Measurements from ENCODE around the gene DNAJC9. TPM values are rescaled to one million over a fixed set of nuclear protein-coding genes. Genes with fewer than 3 reads are reported as not detected.

The DNAJC9 gene
- 64.4 and 65.2 TPM in 2 replicates for total RNA-seq (2022)
- percentile 98 among the genes with signal in this experiment for Bru-seq, nascent RNA
- percentile 99 among the genes with signal in this experiment for BruChase-seq, experiment 1, labeled RNA remaining after a 2-hour chase
- BruChase-seq, experiment 2, labeled RNA remaining after a 6-hour chase, result percentile 99 among the genes with signal in this experiment
- long read RNA-seq, transcript DNAJC9-201 (5 exons, 3,032 nt), result major isoform, 238 of 294 reads
- long read RNA-seq, partial matches to known transcripts, result 36 of 294 reads
- long read RNA-seq, other reads (novel, unspliced or antisense), result 20 of 294 reads

GRCh38 chr10:73246646-73247508 lies at the start of gene DNAJC9:
DNAJC9 (minus strand) TSS chr10:73247255; CDS start chr10:73247189, 66 bp downstream.
- BruUV-seq (replicated peaks), result no TSS peak
- ChIA-PET CTCF (interaction anchor here (0.7 to 1.6 kb wide), 6 partner anchors 9 to 354 kb away, joined by 3 to 8 read pairs (median 5); partner anchors contain the start of genes ECD, FAM149B1 and P4HA1), POLR2A (interaction anchor here (0.6 to 2.1 kb wide), 23 partner anchors 8 to 1396 kb away, joined by 3 to 31 read pairs (median 4); partner anchors contain the start of genes ADK, AP3M1, CFAP70 and ECD)
- peak in 1 of 2 experiments; percentile 44 for TF ChIP-seq CTCF (IDR thresholded peaks at IDR 0.05; ENCODE audit: insufficient read depth in 1 of 2, low read depth in 1 of 2, low read length in 1 of 2, severe bottlenecking in 1 of 2, unreplicated experiment in 1 of 2)
- H3K4me1 ChIP-seq, result 0 out of 2 replicates have a peak, but pooled peaks cover 13% of the 10 kb centered on the region
- no peaks in the 10 kb centered on the region for H3K9me3 ChIP-seq
- Mint-ChIP-seq H3K27me3 (ENCODE audit: insufficient read depth, unreplicated experiment) (no peaks in the 10 kb centered on the region), H3K4me3 (ENCODE audit: unreplicated experiment) (peak within 1 kb of the TSS; percentile 99), H3K4me1 (ENCODE audit: low read depth, unreplicated experiment) (peaks cover 43% of the 10 kb centered on the region), H3K36me3 (ENCODE audit: insufficient read depth, unreplicated experiment) (peaks cover 99% of the 10 kb centered on the region), H3K27ac (ENCODE audit: unreplicated experiment) (peak within 1 kb of the TSS; percentile 100), H3K9me3 (ENCODE audit: unreplicated experiment) (no peaks in the 10 kb centered on the region)
- H3K27me3 ChIP-seq (replicated peaks; ENCODE audit: control insufficient read depth, insufficient read depth, low read length), result no peaks in the 10 kb centered on the region
- intact Hi-C loops (cut with micrococcal nuclease; ENCODE audit: unreplicated experiment), result loop anchor here (1.0 kb wide), 1 partner anchor 79 kb away; the partner anchor contains the start of genes ECD and FAM149B1
- H3K4me3 ChIP-seq (ENCODE audit: low read depth, low read length), result peak within 1 kb of the TSS; percentile 86
- H3K36me3 ChIP-seq (ENCODE audit: control insufficient read depth, insufficient read depth, low read length), result peaks cover 6% of the 10 kb centered on the region
- DNase-seq, result peak; percentile 99 to 100

GRCh38 chr10:73293461-73293860 lies 46.4 kb upstream of the DNAJC9 start:
- TF ChIP-seq CTCF (IDR thresholded peaks at IDR 0.05; ENCODE audit: insufficient read depth in 1 of 2, low read depth in 1 of 2, low read length in 1 of 2, severe bottlenecking in 1 of 2, unreplicated experiment in 1 of 2), result no peak
- CTCF ChIA-PET, result no interaction called here
- H3K27me3 Mint-ChIP-seq (ENCODE audit: insufficient read depth, unreplicated experiment), result peaks cover 21% of the 10 kb centered on the region
- Histone ChIP-seq H3K36me3 (ENCODE audit: control insufficient read depth, insufficient read depth, low read length) (no peaks in the 10 kb centered on the region), H3K4me1 (no peaks in the 10 kb centered on the region), H3K27me3 (replicated peaks; ENCODE audit: control insufficient read depth, insufficient read depth, low read length) (no peaks in the 10 kb centered on the region; the same call in 1 of the 2 replicates), H3K4me3 (ENCODE audit: low read depth, low read length) (no peak overlapping the region), H3K9me3 (peaks cover 5% of the 10 kb centered on the region; the same call in 1 of the 2 replicates)
- POLR2A ChIA-PET, result interaction anchor here (0.6 kb wide), 1 partner anchor 1848 kb away, joined by 3 read pairs; no protein-coding TSS in a partner anchor
- intact Hi-C loops (cut with micrococcal nuclease; ENCODE audit: unreplicated experiment), result no loop called here
- H3K4me1 Mint-ChIP-seq (ENCODE audit: low read depth, unreplicated experiment), result no peaks in the 10 kb centered on the region
- no peak overlapping the region for H3K4me3 Mint-ChIP-seq (ENCODE audit: unreplicated experiment)
- no peak overlapping the region for H3K27ac Mint-ChIP-seq (ENCODE audit: unreplicated experiment)
- no TSS peak for BruUV-seq (replicated peaks)
- H3K36me3 Mint-ChIP-seq (ENCODE audit: insufficient read depth, unreplicated experiment), result no peaks in the 10 kb centered on the region
- no peak for DNase-seq
- H3K9me3 Mint-ChIP-seq (ENCODE audit: unreplicated experiment), result peaks cover 19% of the 10 kb centered on the region

- H3K27ac Mint-ChIP-seq (ENCODE audit: unreplicated experiment), result no peak overlapping the region
These were observed 42.9 kb upstream of the DNAJC9 start for GRCh38 chr10:73289958-73290357.

More at GRCh38 chr10:73289958-73290357, 42.9 kb upstream of the DNAJC9 start:
- Mint-ChIP-seq H3K36me3 (ENCODE audit: insufficient read depth, unreplicated experiment) (no peaks in the 10 kb centered on the region), H3K27me3 (ENCODE audit: insufficient read depth, unreplicated experiment) (peaks cover 11% of the 10 kb centered on the region), H3K4me1 (ENCODE audit: low read depth, unreplicated experiment) (no peaks in the 10 kb centered on the region), H3K4me3 (ENCODE audit: unreplicated experiment) (no peak overlapping the region), H3K9me3 (ENCODE audit: unreplicated experiment) (peaks cover 19% of the 10 kb centered on the region)
- no TSS peak for BruUV-seq (replicated peaks)
- Histone ChIP-seq H3K9me3 (peaks cover 5% of the 10 kb centered on the region; the same call in 1 of the 2 replicates), H3K4me3 (ENCODE audit: low read depth, low read length) (no peak overlapping the region), H3K4me1 (no peaks in the 10 kb centered on the region), H3K36me3 (ENCODE audit: control insufficient read depth, insufficient read depth, low read length) (no peaks in the 10 kb centered on the region), H3K27me3 (replicated peaks; ENCODE audit: control insufficient read depth, insufficient read depth, low read length) (no peaks in the 10 kb centered on the region; the same call in 1 of the 2 replicates)
- no peak for DNase-seq
- ChIA-PET POLR2A (no interaction called here), CTCF (no interaction called here)
- TF ChIP-seq CTCF (IDR thresholded peaks at IDR 0.05; ENCODE audit: insufficient read depth in 1 of 2, low read depth in 1 of 2, low read length in 1 of 2, severe bottlenecking in 1 of 2, unreplicated experiment in 1 of 2), result no peak
- intact Hi-C loops (cut with micrococcal nuclease; ENCODE audit: unreplicated experiment), result no loop called here

Measured in Caco-2 (cell line).